Measurements from ENCODE around the gene ATAD1.

The ATAD1 gene

GRCh38 chr10:87715552-87716347 lies 102.3 kb downstream of the ATAD1 start:
- DNase-seq (ENCODE audit: low read depth): no peak

- no peak for DNase-seq (ENCODE audit: low read depth)
These were observed 104.3 kb downstream of the ATAD1 start for GRCh38 chr10:87713707-87714106.

GRCh38 chr10:87712913-87713616 lies 105.0 kb downstream of the ATAD1 start:
- DNase-seq (ENCODE audit: low read depth): no peak

- DNase-seq (ENCODE audit: low read depth): no peak
These were observed 110.8 kb downstream of the ATAD1 start for GRCh38 chr10:87707254-87707653.

- no peak for DNase-seq (ENCODE audit: low read depth)
These were observed 111.3 kb downstream of the ATAD1 start for GRCh38 chr10:87706731-87707130.

- DNase-seq (ENCODE audit: low read depth): no peak
These were observed 112.7 kb downstream of the ATAD1 start for GRCh38 chr10:87705339-87705738.

GRCh38 chr10:87703771-87704170 lies 114.3 kb downstream of the ATAD1 start:
- no peak for DNase-seq (ENCODE audit: low read depth)

- DNase-seq (ENCODE audit: low read depth): no peak
These were observed 115.1 kb downstream of the ATAD1 start for GRCh38 chr10:87702973-87703294.

- DNase-seq (ENCODE audit: low read depth): no peak
These were observed 115.6 kb downstream of the ATAD1 start for GRCh38 chr10:87702260-87702972.
